Activated CD4-positive, alpha-beta T cell treated with anti-CD3 and anti-CD28 coated beads for 36 hours (primary cell): Measurements from ENCODE around the gene PRR16. TPM values are rescaled to one million over a fixed set of nuclear protein-coding genes. Genes with fewer than 3 reads are reported as not detected.

Source experiments
- ATAC-seq: fragments of 200-7000 bp; cut with Tn5 transposase; one replicate; pipeline ENCODE4 v1.10.0; 2021; ENCODE audit warnings: mild to moderate bottlenecking, moderate library complexity
- CTCF ChIA-PET: fragments of 350-600 bp; sonication (Branson Sonifier 250); formaldehyde crosslinking; loops from one replicate; lab custom pipeline; 2021; ENCODE audit warnings: antibody characterized with exemption; lab: Charles Lee
- POLR2A ChIA-PET: fragments of 350-600 bp; sonication (Branson Sonifier 250); formaldehyde crosslinking; loops from one replicate; lab custom pipeline; 2021; ENCODE audit warnings: antibody characterized with exemption, inconsistent platforms; lab: Charles Lee
- DNase-seq: peaks from one replicate; pipeline ENCODE4 v3.0.0-alpha.2; 2020
- H3K27ac Mint-ChIP-seq: one replicate; pipeline ENCODE4 v1.8.0; 2021; ENCODE audit warnings: mixed read lengths
- H3K27me3 Mint-ChIP-seq: one replicate; pipeline ENCODE4 v1.8.0; 2021; ENCODE audit warnings: mixed read lengths
- H3K36me3 Mint-ChIP-seq: one replicate; pipeline ENCODE4 v1.8.0; 2021; ENCODE audit warnings: low read depth, mixed read lengths
- H3K4me1 Mint-ChIP-seq: one replicate; pipeline ENCODE4 v1.8.0; 2021; ENCODE audit warnings: mixed read lengths
- H3K4me3 Mint-ChIP-seq: one replicate; pipeline ENCODE4 v1.8.0; 2021; ENCODE audit warnings: mild to moderate bottlenecking, moderate library complexity, mixed read lengths
- H3K9me3 Mint-ChIP-seq: one replicate; pipeline ENCODE4 v1.8.0; 2021; ENCODE audit warnings: low read depth, mixed read lengths
- intact Hi-C, 2 experiments: fragments of 100-400 bp; cut with DNase I in 1 of 2; cut with micrococcal nuclease in 1 of 2; formaldehyde crosslinking; loops; one replicate each; pipeline versions ENCODE4 v1.14.2 to v1.15.1; 2022 to 2024; cut with DNase I, micrococcal nuclease
- total RNA-seq, 2 experiments: library from RNA; stranded (reverse); gene quantifications; one replicate each; pipeline ENCODE4 v1.2.3, GENCODE V29; 2021

The PRR16 gene
- total RNA-seq, 2 experiments from 2014 or later = not detected

DNA sequence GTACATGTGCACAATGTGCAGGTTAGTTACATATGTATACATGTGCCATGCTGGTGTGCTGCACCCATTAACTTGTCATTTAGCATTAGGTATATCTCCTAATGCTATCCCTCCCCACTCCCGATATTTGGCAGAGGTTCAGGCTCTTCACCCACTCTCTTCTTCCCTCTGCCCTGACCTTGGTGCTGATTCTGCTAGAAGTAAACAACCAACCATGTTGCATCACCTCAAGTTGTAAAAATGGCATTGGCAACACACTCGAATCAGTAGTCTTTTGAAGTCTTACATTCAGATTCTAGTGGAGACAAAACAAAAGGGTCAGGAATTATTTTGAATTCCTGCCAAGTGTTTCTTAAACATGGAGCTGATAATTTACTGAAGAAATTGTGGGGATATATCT lies 40.0 kb downstream of the PRR16 start:
- ChIA-PET POLR2A (no interaction called here), CTCF (no interaction called here)
- no peak overlapping the region for H3K27ac Mint-ChIP-seq
- DNase-seq (no peak), ATAC-seq (no peak)
- H3K27me3 Mint-ChIP-seq = no peaks in the 10 kb centered on the region
- no peaks in the 10 kb centered on the region for H3K9me3 Mint-ChIP-seq
- intact Hi-C loops = no loop called here
- H3K4me3 Mint-ChIP-seq = no peak overlapping the region
- H3K36me3 Mint-ChIP-seq = no peaks in the 10 kb centered on the region
- H3K4me1 Mint-ChIP-seq = no peaks in the 10 kb centered on the region

DNA sequence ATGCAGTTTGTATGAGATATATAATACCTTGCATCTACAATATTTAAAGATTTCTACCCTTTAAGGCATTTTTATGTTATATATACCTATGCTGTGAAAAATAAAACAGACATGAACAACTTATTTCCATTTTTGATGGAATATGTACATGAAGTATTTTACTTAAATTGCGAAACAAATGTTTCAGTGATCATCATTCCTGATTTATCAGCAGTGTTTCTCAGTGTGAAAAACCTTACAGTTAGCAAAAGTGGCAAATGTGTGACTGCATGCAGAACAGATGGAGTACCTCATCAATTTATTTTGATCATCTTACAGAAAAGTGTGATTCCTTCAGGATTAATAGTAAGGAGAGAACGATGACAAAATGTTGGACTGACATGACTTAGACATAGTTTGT lies 43.1 kb downstream of the PRR16 start:
- DNase-seq = no peak
- H3K4me3 Mint-ChIP-seq = no peak overlapping the region
- no peaks in the 10 kb centered on the region for H3K9me3 Mint-ChIP-seq
- ChIA-PET CTCF (no interaction called here), POLR2A (interaction anchor here (0.6 kb wide), 1 partner anchor 32 kb away, joined by 3 read pairs; no protein-coding TSS in a partner anchor)
- no peaks in the 10 kb centered on the region for H3K36me3 Mint-ChIP-seq
- H3K27me3 Mint-ChIP-seq = no peaks in the 10 kb centered on the region
- no peak overlapping the region for H3K27ac Mint-ChIP-seq
- intact Hi-C loops = no loop called here
- no peak for ATAC-seq
- no peaks in the 10 kb centered on the region for H3K4me1 Mint-ChIP-seq

DNA sequence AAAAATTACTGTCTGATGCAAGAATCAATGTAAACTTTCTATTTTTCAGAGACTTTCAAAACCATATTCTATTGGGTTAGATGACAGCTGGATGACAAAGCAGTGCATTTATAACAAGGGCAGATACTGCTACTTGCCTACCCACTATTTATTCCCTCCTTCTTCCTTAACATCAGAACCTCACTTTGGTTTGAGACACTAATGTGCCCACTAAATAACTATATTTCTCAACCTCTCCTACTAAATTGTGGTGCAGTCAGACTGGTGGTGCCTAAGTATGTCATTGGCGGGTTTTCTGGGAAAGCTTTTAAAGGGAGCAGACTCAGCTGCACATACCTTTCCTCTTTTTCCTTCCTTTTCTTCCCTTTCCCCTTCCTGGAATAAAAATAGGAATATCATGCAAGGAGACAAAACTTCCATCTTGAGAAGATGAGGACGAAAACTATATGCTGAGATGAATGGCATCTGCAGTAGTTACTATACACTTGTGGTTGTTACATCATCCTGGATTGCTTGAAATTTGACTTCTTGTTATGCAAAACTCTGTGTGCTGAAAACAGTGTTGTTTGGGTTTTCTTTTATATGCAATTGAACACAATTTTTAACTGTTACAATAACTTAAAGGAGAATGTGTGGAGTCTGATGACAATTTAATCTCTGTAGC lies 43.8 kb downstream of the PRR16 start:
- Mint-ChIP-seq H3K27me3 (no peaks in the 10 kb centered on the region), H3K4me1 (no peaks in the 10 kb centered on the region), H3K27ac (no peak overlapping the region), H3K36me3 (no peaks in the 10 kb centered on the region), H3K4me3 (no peak overlapping the region), H3K9me3 (no peaks in the 10 kb centered on the region)
- ATAC-seq (no peak), DNase-seq (no peak)
- intact Hi-C loops = no loop called here
- CTCF ChIA-PET = no interaction called here
- POLR2A ChIA-PET = no interaction called here

DNA sequence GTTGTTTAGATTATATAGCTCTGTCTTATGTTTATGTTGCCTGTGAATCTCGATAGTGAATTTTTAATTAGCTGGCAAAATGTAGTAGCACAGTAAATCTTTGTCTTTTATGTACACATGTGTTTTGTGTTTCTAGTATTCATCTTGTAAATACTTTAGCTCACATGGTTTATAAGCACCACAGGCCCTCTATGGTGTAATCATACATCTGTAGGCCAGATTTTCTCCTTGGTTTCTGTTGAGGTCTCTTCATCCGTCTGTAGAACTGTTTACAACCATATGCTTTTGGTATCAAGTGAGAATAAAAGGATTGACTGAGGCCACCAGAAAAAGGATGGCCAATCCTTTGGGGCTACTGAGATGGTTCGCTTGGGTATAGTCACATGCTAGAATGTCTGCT lies 45.0 kb downstream of the PRR16 start:
- no peak overlapping the region for H3K4me3 Mint-ChIP-seq
- H3K4me1 Mint-ChIP-seq = no peaks in the 10 kb centered on the region
- intact Hi-C loops = no loop called here
- H3K27me3 Mint-ChIP-seq = no peaks in the 10 kb centered on the region
- ChIA-PET CTCF (interaction anchor here (0.8 kb wide), 1 partner anchor 9 kb away, joined by 3 read pairs; no protein-coding TSS in a partner anchor), POLR2A (no interaction called here)
- DNase-seq (no peak), ATAC-seq (no peak)
- no peaks in the 10 kb centered on the region for H3K9me3 Mint-ChIP-seq
- H3K27ac Mint-ChIP-seq = no peak overlapping the region
- H3K36me3 Mint-ChIP-seq = no peaks in the 10 kb centered on the region

DNA sequence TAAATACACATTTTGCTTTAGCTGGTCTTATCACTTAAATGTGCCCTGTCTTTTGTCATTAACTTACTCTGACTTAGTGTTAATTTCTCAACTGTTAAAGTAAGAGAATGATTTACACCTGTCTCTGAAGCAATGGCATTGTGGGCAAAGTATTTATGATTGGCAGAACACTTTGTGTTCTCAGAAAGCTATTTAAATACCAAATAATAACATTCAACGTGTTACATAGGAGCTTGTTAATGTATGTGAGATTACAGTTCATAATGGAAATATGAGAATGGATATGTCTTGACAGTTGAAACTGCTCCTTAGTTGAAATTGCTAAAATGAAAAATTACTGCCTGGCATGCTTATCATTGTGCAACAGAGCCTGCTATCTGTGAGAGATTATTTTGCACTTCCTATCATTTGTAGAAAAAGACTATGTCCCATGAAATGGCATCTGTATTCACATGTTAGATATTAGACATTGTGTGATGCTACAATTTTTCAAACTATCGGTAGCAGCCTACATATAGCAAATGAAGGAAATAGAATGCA lies 46.1 kb downstream of the PRR16 start:
- Mint-ChIP-seq H3K27ac (no peak overlapping the region), H3K36me3 (no peaks in the 10 kb centered on the region), H3K4me1 (no peaks in the 10 kb centered on the region), H3K9me3 (no peaks in the 10 kb centered on the region), H3K27me3 (no peaks in the 10 kb centered on the region), H3K4me3 (no peak overlapping the region)
- intact Hi-C loops = no loop called here
- ChIA-PET POLR2A (no interaction called here), CTCF (no interaction called here)
- no peak for ATAC-seq
- no peak for DNase-seq

DNA sequence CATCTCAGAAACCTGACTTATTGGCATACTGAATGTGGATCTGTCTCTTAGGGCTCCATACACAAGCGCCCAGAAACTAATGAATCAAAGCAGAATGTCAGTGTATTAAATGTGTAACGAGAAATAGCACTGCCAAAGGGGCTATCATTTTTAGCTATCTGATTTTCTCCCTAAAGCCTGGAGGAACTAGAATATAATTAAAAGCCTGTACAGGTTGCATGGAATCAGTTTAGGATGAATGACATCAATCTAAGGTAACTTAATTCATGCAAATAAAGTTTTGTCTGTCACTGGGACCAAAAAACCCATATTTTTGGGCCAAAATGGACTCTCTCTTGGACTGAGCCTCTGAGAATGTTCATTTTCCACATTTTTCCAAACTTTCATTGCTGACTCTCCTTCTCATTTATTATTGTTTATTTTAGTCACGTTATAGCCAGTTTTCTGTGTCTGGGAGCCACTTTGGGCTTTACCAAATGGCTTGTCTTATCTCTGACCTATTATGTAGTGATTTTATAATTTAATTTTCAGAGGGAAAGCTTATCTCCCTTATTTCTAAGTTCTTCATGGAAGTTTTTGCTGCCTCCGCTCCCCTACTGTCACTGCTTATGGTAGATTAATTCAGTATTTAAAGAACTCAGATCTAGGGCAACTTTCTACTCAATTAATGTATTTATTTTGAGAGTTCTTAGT lies 47.0 kb downstream of the PRR16 start:
- CTCF ChIA-PET = no interaction called here
- no peaks in the 10 kb centered on the region for H3K4me1 Mint-ChIP-seq
- intact Hi-C loops = no loop called here
- H3K27me3 Mint-ChIP-seq = no peaks in the 10 kb centered on the region
- ATAC-seq (no peak), DNase-seq (no peak)
- POLR2A ChIA-PET = no interaction called here
- no peaks in the 10 kb centered on the region for H3K9me3 Mint-ChIP-seq
- no peak overlapping the region for H3K4me3 Mint-ChIP-seq
- H3K36me3 Mint-ChIP-seq = no peaks in the 10 kb centered on the region
- no peak overlapping the region for H3K27ac Mint-ChIP-seq

DNA sequence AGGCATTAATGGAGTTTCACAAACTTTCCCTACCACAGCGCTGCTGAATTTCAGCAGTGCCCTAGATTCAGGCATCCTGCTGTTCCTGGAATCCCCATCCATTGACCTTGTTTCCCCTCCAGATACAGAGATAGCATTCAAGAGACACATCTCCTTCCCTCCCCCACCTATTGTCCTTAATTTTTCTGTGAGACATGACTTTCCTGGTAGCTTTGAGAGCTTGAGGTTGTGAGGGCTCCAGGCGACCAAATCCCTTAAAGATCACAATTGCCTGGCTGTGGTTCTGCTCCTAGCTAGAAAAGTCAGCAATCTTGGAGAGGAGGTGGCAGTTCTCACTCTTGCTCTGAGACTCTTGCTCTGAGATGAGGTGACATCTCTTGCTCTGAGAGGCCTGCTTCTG lies 48.0 kb downstream of the PRR16 start:
- Mint-ChIP-seq H3K27me3 (no peaks in the 10 kb centered on the region), H3K27ac (no peak overlapping the region), H3K9me3 (no peaks in the 10 kb centered on the region), H3K36me3 (no peaks in the 10 kb centered on the region), H3K4me3 (no peak overlapping the region), H3K4me1 (no peaks in the 10 kb centered on the region)
- intact Hi-C loops = no loop called here
- ChIA-PET CTCF (no interaction called here), POLR2A (no interaction called here)
- ATAC-seq (no peak), DNase-seq (no peak)

DNA sequence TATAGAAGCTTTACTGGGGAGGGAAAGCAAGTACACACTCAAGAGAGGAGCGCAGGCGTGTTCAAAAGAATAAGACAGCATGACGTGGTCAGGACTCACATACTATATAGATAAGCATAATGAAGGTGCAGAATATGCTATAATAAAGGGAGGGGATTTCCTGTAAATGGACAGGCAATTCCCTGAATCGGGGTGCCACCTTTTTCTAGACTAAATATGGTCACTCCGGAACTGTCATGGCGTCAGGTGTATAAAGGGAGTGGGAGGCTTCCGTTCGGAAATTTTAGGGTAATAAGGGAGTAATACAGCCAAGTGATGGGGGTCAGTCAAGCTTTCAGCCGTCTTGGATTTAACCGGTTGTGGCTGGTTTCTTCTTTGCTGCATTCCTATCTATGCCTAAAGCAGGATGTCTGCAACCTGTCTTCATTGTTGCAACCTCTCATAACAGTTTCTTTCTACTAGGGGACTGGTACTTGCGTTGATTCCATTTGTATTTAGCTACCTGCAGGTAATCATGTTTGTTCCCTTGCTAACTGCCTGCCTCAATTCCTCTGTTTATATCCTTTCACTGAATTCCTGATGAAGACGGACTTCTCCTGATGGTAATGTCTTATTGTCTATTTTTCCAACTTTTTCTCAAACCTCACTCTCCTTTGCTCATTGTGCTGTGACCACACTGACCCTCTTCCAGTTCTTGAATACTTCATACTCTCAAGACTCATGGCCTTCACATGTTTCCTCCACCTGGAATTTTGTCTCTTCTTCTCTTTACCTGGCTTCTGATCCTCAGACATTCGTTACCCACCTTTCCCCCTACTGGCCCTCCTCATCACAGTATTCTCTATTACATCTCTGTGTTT lies 48.9 kb downstream of the PRR16 start:
- no peaks in the 10 kb centered on the region for H3K27me3 Mint-ChIP-seq
- ATAC-seq (no peak), DNase-seq (no peak)
- CTCF ChIA-PET = no interaction called here
- POLR2A ChIA-PET = no interaction called here
- H3K4me1 Mint-ChIP-seq = no peaks in the 10 kb centered on the region
- no peak overlapping the region for H3K27ac Mint-ChIP-seq
- no peaks in the 10 kb centered on the region for H3K36me3 Mint-ChIP-seq
- intact Hi-C loops = no loop called here
- H3K9me3 Mint-ChIP-seq = no peaks in the 10 kb centered on the region
- no peak overlapping the region for H3K4me3 Mint-ChIP-seq

DNA sequence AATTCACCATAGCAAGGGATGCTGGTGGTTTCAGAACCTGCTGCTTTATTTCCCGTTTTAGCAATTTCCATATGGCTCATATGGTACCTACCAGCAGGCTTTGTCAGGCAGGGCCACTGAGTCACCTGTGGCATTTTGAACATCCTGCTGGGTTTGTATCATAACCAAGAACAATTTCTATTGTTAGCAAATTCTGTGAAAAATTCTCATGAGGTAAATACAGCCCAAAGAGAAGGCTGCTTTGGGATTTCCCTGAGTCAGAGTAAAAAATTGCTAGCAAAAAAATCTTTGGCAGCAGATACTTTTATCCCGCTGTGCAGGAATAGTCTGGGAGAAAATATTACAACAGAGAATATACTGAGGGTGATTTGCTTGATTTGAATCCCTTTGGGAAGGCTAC lies 52.7 kb downstream of the PRR16 start:
- H3K9me3 Mint-ChIP-seq = no peaks in the 10 kb centered on the region
- no peak overlapping the region for H3K4me3 Mint-ChIP-seq
- no peaks in the 10 kb centered on the region for H3K27me3 Mint-ChIP-seq
- no peak overlapping the region for H3K27ac Mint-ChIP-seq
- no peaks in the 10 kb centered on the region for H3K36me3 Mint-ChIP-seq
- ChIA-PET POLR2A (no interaction called here), CTCF (no interaction called here)
- intact Hi-C loops = no loop called here
- ATAC-seq = no peak
- H3K4me1 Mint-ChIP-seq = no peaks in the 10 kb centered on the region
- DNase-seq = no peak

DNA sequence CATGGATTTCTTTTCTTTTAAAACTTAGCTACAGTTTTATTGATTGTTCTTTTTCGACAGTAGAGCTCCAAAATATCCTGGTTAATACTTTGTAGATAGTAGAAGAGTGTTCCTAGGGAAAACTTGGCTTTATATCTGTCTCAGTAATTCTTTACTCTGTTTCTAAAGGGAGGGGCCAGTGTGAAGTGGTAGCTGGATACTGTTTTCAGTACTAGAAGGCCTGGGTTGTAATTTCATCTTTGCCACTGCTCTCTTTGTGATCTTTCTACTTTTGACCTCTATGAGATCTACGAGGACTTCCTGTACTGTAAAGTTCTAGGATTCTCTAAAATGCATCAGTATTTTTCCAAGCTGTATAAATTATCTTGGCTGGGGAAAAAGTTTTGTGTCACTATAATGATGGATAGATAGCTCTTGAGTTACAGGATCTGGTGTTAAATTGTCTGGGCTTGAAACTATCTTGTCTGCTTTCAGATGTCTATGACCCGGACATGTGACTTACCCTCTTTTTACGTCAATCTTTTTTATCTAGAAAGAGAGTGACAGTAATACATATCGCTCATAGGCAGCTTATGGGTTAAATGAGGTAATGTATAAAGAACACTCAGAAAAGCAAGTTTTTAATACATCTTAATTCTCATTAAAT lies 53.6 kb downstream of the PRR16 start:
- intact Hi-C loops = no loop called here
- Mint-ChIP-seq H3K9me3 (no peaks in the 10 kb centered on the region), H3K4me1 (no peaks in the 10 kb centered on the region), H3K36me3 (no peaks in the 10 kb centered on the region), H3K27ac (no peak overlapping the region), H3K4me3 (no peak overlapping the region), H3K27me3 (no peaks in the 10 kb centered on the region)
- ChIA-PET POLR2A (no interaction called here), CTCF (no interaction called here)
- DNase-seq (no peak), ATAC-seq (no peak)

DNA sequence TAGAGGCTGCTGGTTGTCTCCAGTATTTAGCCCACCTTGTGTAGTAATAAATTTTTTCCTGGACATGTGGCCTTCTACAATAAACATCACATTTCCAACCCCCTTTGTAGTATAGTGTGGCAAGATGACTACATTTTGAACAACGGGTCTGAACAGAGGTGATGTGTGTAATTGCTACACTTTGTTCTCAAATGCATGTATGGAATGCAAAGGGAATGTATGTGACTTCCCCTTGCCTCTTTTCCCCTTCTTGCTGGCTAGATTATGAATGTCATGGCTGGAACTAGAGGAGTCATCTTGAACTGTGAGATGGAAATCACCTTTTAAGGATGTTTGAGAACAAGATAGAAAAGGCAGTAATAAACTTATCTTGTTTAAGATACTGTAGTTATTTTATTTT lies 54.5 kb downstream of the PRR16 start:
- Mint-ChIP-seq H3K36me3 (no peaks in the 10 kb centered on the region), H3K9me3 (no peaks in the 10 kb centered on the region), H3K4me1 (no peaks in the 10 kb centered on the region), H3K27me3 (no peaks in the 10 kb centered on the region), H3K4me3 (no peak overlapping the region), H3K27ac (no peak overlapping the region)
- POLR2A ChIA-PET = no interaction called here
- no peak for DNase-seq
- CTCF ChIA-PET = no interaction called here
- intact Hi-C loops = no loop called here
- no peak for ATAC-seq
